Caki2 (cell line): ENCODE measurements around the gene UBQLN3. TPM values are rescaled to one million over a fixed set of nuclear protein-coding genes. Genes with fewer than 3 reads are reported as not detected.

Source experiments
- DNase-seq: peaks from one replicate; pipeline ENCODE4 v3.0.0-alpha.2; 2015; ENCODE audit warnings: low read depth
- in situ Hi-C: cut with HindIII; loops from 2 replicates; pipeline ENCODE4 v1.10.0; 2016; ENCODE audit warnings: low sequenced_read_pairs, low pct_unique_long_range_greater_than_20kb, mixed read lengths
- total RNA-seq: library from RNA; depleted of rRNA; stranded (reverse); fragments of >200 nt; shearing (Covaris generic); gene quantifications from 2 replicates; pipeline ENCODE4 v1.2.3, GENCODE V29; 2014; ENCODE audit warnings: low replicate concordance; rRNA removed

Gene UBQLN3
- not detected in 2 replicates for total RNA-seq

GRCh38 chr11:5509803-5510202, at the start of gene UBQLN3:
UBQLN3 (minus strand) TSS chr11:5509957; CDS start chr11:5509558, 399 bp downstream.
- in situ Hi-C loops, result no loop called here

DNA sequence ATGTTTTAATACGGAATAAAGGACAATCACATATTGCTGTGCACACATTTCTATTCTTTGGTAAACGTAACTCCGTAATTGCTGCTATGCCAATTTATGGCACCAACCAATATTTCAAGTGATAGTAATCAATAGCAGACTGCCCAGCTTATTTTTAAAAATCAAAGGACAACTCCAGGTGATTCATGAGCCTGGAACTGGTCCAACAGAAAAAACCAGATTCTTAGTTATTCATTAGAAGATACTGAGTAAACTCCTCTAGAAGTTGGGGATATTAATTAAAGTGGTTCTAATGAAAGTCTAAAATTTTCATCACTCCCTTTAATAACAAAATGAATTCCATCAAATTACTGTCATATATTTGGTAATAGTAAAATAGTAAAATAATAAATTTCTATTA, 48.0 kb upstream of the UBQLN3 start:
- no peak for DNase-seq
- in situ Hi-C loops, result no loop called here

More at GRCh38 chr11:5509803-5510202, at the start of gene UBQLN3:
- DNase-seq, result no peak

DNA sequence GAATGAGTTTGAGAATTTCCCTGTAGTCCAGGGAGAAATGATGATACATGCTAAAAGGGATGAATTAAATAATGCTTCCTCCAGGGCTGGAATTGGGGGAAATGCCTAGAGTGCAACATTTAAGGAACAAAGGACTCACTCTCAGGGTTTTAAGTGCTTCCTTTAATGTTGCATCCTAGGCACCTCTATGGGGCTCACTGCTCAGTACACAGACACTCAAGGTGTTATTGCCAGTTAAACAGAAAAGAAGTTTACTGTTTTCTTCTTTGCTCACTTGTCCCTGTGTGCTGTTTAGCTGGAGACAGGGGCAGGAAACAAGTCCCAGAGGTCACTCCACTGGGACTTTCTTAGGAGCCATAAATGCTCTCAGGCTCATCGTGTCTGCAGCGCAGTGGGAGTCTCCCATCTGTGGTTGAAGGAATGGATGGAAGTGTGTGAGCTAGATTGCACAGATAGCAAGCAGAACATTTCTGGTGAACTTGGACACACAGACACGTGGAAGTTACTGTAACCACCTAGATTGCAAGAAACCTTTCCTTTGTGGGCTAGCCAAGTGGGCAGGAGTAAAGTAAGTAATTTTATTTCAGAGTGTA, 46.9 kb upstream of the UBQLN3 start:
- no peak for DNase-seq
- in situ Hi-C loops, result no loop called here

DNA sequence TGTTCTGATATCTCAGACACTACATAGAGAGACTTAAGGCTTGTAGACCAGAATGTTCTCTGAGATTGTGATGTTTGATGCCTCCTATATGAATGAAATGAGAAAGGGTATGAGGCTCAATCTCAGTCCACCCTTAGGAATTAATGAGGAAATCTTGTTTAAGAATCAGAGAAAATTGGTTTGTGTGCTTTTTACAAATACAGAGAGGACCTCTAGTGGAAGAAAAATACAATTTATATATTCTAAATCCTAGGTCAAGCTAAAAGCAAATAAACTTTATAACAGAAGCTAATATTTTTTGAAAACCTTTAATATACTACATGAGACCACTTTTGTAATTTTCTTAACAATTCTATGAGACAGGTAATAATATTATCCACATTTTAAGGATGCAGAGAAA, 43.6 kb upstream of the UBQLN3 start:
- DNase-seq, result no peak

DNA sequence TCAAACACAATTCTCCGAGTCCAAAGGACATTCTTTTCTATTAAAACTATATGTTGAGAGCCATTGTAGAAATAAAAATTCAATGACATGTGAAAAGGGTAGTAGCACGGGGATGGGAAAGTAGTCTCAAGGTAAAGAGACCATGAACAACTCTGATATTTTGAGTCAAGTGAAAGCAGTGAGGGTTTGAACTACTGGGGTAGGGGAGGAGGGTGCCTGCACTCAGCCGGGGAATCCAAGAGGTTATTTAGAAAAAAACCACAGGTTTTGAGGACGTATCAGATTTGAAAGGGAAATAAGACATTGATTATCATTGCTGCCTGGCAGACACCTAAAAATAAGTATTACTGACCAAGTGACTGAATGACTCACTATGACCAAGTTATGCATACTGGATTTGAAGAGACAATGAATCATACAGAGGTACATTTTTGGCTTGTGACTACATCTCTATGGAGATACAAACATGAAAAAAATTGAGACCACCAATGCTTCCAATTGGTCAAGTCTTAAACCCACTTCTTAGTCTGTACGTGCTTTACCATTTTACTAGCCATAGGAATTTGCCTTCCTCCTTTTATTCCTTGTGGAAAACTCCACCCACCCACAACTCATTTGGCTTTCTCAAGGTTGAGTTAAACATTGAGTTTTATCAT, 40.8 kb upstream of the UBQLN3 start:
- DNase-seq, result no peak
- in situ Hi-C loops, result no loop called here

More for the DNA sequence above, 43.6 kb upstream of the UBQLN3 start:
- in situ Hi-C loops, result no loop called here

GRCh38 chr11:5548440-5548839, 38.7 kb upstream of the UBQLN3 start, which contains the start of gene OR52H1:
OR52H1 (minus strand) TSS chr11:5548540; CDS start chr11:5545505, 3,035 bp downstream.
- in situ Hi-C loops, result no loop called here

DNA sequence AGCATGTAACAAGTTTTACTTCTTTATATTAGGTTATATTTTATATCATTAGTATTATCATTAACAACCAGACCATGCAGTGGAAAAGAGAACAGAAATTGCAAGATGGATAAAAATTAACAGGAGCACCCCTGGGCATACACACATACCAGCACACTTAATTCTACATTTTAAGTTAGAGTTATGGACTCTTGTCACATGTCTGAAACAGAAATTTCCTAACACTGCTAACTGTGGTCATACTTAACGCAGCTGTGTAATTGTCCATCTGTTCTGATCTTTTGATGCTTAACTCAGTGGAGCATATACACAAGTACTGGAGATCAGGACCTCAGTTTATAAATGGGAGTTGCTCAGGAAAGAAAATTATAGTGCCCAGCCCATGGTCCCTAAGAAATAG, 38.2 kb upstream of the UBQLN3 start:
- in situ Hi-C loops, result no loop called here
- no peak for DNase-seq

More at GRCh38 chr11:5548440-5548839, 38.7 kb upstream of the UBQLN3 start, which contains the start of gene OR52H1:
- DNase-seq, result no peak

GRCh38 chr11:5546457-5546856, 36.7 kb upstream of the UBQLN3 start:
- in situ Hi-C loops, result no loop called here
- no peak for DNase-seq

DNA sequence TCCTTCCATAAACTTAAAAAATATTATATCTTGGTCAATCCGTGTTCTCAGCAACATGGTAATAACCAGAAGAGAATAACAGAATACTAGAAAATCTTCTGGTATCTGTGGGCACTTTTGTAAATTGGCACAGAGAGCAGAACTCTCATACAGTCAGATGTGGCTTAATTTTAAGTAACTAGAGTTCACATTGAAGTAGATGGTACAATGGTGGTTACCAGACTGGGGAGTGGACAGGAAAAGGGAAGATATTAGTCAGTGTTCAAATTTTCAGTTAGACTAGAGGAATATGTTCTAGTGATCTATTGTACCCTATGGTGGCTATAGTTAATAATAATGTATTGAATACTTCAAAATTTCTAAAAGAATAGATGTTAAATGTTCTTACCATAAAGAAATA, 31.7 kb upstream of the UBQLN3 start:
- DNase-seq, result no peak
- in situ Hi-C loops, result no loop called here

GRCh38 chr11:5536482-5536881, 26.7 kb upstream of the UBQLN3 start:
- in situ Hi-C loops, result no loop called here
- no peak for DNase-seq

DNA sequence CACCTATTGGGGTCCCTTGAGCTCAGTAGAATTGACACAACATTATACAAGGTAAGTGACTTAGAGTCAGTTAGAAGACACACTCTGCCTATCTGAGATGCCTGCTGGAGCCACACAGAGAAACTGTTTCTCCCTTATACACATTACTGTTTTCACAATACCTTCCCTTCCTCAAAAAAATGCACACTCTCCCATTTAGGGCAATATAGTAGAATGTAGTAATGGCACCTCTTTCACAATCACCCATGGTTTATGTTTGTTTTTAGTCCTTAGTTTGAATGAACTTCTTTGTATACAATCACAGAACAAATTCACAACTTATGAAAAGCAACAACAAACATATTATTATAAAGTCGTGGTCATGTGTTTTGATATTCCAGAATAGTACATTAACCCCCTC, 24.3 kb upstream of the UBQLN3 start:
- in situ Hi-C loops, result no loop called here

GRCh38 chr11:5531053-5531831, 21.5 kb upstream of the UBQLN3 start:
- no peak for DNase-seq
- in situ Hi-C loops, result no loop called here

More for the DNA sequence above, 24.3 kb upstream of the UBQLN3 start:
- DNase-seq, result no peak

DNA sequence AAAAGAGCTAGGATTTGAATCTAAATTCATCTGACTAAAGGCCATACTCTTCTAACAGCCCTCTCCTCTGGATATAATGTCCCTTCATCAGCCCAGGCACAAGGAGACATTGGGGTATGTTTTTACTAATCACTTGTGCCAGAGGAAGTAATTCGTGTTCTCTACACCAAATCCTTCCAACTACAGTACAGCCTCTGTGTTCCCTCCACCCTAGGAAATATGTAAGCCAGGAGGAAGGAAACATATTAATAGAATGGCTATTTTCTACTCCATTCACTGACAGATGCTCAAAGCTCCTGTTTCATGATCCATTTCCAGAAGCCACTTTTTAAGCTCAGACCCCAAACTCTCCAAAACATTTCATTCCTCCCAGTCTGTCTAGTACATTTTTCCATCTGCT, 18.7 kb upstream of the UBQLN3 start:
- no peak for DNase-seq
- in situ Hi-C loops, result no loop called here

DNA sequence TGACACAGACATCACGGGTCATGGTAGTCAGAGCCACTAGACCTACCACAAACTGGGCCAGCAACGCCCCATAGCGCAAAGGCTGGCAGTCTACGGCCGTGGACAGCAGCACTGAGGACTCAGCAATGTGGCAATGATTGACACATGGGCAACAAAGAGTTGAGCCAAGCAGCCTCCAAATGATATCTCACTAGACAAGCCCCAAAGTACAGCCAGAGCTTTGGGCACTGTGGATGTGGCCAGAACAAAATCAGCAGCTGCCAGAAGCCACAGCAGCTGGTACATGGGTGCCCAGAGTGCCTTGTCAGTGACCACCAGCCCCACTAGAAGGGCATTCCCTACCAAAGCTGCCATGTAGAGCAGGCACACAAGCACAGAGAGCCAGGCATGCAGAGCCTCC, 18.0 kb upstream of the UBQLN3 start:
- in situ Hi-C loops, result no loop called here
- DNase-seq, result no peak

DNA sequence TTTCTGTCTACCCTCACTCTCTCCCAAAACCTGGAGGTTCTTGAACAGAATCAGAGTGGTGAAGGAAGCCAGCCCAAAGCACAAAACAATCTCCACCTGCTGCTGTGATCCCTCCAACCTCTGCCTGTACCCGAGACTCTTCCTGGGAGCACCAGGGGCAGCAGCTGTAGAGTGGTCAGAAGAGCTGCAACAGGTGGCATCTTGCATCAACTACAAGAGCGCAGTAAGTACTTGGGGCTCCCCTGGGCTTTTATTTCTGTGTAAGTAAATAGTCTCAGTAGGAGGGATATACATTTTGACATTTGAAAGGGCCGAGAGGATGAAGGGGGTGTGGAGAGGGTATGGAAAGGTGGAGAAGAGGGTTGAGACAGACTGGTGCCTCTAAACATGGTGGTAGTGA, 15.0 kb upstream of the UBQLN3 start:
- in situ Hi-C loops, result no loop called here
- no peak for DNase-seq

GRCh38 chr11:5522308-5522707, 12.6 kb upstream of the UBQLN3 start:
- in situ Hi-C loops, result no loop called here
- DNase-seq, result no peak

GRCh38 chr11:5521540-5521939, 11.8 kb upstream of the UBQLN3 start:
- in situ Hi-C loops, result no loop called here
- DNase-seq, result no peak

- DNase-seq, result no peak
- in situ Hi-C loops, result no loop called here
Observed at GRCh38 chr11:5516599-5516998, 6.8 kb upstream of the UBQLN3 start, which contains the start of gene UBQLNL. UBQLNL (minus strand) TSS chr11:5516699; CDS start chr11:5516441, 258 bp downstream.

DNA sequence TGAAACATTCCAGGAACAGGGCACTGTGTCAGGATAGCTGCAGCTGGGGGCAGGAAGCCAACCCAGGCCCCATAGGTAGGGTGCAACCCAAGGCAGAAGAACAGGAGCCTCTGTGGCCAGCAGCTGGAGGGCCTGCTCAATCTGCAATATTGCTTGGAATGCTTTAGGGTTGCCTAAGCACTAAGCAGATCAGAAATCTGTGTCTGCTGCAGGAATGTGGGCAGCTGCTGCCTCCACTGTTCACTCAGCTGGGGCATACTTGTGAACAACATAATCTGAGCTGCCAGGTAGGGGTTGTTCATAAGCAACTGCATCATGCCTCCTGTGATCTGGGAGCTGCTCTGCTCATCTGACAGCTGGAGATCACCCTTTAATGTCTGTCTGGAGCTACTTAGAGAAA, 5.1 kb upstream of the UBQLN3 start:
- no peak for DNase-seq
- in situ Hi-C loops, result no loop called here
